Cardiac fibroblast (primary cell): ENCODE data around the gene KCNMB2.

Experiments used
- DNase-seq, 2 donors: peaks; one replicate each; pipeline versions ENCODE4 v3.0.0 to v3.0.0-alpha.2; 2010; ENCODE audit warnings: low read depth in 2 of 2
- H3K4me3 ChIP-seq, 2 donors: replicated peaks in 1 of 2; 1 replicate in 1 of 2; 2 replicates in 1 of 2; pipeline ENCODE4 v1.5.1; 2011; ENCODE audit warnings: low read depth in 2 of 2, low read length in 2 of 2, mild to moderate bottlenecking in 2 of 2, moderate library complexity in 1 of 2
- CTCF ChIP-seq: IDR thresholded peaks from one replicate; pipeline ENCODE4 v1.5.1; 2011; ENCODE audit warnings: low read depth, mild to moderate bottlenecking, low read length, inconsistent platforms

Gene KCNMB2

GRCh38 chr3:178629430-178630178 is 93.4 kb downstream of the KCNMB2 start:
- no peak for TF ChIP-seq CTCF
- no peak for DNase-seq
- H3K4me3 ChIP-seq, result no peak overlapping the region

GRCh38 chr3:178631950-178632349 is 95.7 kb downstream of the KCNMB2 start:
- no peak for TF ChIP-seq CTCF
- H3K4me3 ChIP-seq, result no peak overlapping the region
- no peak for DNase-seq

DNA sequence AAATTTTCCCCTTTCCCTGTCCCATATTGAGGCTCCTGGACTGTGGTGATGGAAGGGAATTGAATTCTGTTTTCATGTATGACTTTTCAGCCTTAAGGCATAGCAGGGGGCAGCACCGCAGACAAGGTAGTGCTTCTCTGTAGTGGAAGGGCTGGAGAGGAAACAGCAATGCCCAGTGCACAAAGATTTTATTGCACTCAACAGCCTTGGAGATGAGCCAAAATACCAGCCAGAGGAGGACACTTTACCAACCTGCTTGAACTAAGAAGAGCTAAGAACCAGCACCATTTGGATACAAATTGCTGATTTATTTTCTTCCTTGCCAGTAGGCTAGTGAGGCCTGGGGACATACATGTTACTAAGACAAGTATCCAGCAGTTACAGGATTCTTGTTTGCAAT is 98.7 kb downstream of the KCNMB2 start:
- TF ChIP-seq CTCF, result no peak
- DNase-seq, result no peak
- H3K4me3 ChIP-seq, result no peak overlapping the region

DNA sequence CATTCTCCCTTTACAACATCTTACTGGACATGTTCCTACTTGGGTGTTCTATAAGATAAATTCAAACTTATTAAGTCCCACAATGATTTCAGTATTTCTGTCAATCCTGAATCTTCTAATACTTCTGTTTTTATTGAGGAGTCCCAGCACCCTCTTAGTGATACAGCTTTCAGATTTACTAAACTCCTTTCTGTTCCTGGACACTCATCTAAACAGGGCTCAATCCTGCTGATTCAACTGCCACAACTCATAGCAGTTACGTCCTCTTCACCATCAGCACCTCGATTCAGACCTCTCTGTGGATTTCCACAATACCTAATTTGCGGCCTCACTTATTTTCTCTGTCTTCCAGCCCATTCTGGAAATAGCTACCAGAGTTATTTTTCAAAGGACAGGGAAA is 101.6 kb downstream of the KCNMB2 start:
- DNase-seq, result no peak
- H3K4me3 ChIP-seq, result no peak overlapping the region
- TF ChIP-seq CTCF, result no peak

DNA sequence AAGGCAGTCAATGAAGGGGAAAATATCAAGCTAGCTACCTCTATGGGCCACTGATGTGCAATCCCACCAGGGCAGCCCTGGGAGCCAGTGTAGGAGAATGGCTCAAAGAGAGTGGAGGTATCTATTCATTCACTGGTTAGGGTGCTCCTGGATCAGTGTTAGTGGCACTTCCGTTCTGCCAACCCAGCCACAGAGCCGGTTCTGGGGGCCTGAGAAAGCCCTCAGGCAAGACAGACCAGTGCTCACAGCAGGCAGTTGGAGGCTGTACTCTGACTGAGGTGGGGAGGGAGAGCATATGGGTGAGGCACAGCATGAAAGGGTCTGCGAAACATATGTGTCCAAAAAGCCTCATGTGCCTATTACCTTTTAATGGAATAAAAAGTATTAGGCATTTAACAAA is 109.3 kb downstream of the KCNMB2 start:
- DNase-seq, result no peak
- no peak for TF ChIP-seq CTCF
- H3K4me3 ChIP-seq, result no peak overlapping the region

DNA sequence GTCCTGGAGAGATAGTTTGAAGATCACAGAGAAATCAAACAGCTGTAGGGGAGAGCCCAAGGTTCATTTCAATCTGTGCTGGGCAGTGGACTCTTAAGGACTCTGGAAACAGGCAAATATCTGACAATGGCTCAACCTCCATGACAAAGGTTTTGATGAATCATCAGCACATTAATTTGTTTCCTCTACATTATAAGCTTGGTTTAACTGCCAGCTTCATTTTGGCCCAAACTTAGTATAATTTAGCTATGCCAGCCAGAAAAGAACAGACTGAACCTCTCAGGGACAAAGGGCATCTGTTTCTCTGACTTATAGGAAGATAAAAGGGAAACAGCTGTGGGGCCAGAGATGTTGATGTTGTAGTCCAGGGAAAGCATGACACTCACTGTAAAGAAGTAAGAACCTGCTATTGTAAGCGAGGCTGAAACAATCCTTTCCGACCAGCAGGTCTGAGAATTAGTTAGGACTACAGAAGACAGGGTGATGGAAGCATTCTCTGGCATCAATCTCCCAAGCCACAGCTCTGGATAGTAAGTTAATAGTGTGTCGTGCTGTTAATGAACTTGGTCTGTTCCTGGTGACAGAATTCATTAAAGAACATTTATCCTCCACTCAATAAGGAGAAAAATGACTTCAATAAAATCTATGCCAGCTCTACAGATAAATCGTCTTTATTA is 110.1 kb downstream of the KCNMB2 start:
- DNase-seq, result peak in 1 of 2 donors; percentile 6
- no peak overlapping the region for H3K4me3 ChIP-seq
- no peak for TF ChIP-seq CTCF
